Loucy (cell line): ENCODE data around the gene PRSS2.

Experiments
- CTCF ChIP-seq: fragments of 200-600 bp; sonication (generic); conservative IDR thresholded peaks from 2 replicates; pipeline ENCODE4 v1.5.1; 2014; ENCODE audit warnings: mild to moderate bottlenecking, antibody characterized with exemption, low read length
- EZH2phosphoT487 ChIP-seq: fragments of 200-600 bp; IDR thresholded peaks from 2 replicates; pipeline ENCODE4 v1.6.1; 2018; ENCODE audit warnings: antibody characterized with exemption, mild to moderate bottlenecking, moderate library complexity, borderline replicate concordance

DNA sequence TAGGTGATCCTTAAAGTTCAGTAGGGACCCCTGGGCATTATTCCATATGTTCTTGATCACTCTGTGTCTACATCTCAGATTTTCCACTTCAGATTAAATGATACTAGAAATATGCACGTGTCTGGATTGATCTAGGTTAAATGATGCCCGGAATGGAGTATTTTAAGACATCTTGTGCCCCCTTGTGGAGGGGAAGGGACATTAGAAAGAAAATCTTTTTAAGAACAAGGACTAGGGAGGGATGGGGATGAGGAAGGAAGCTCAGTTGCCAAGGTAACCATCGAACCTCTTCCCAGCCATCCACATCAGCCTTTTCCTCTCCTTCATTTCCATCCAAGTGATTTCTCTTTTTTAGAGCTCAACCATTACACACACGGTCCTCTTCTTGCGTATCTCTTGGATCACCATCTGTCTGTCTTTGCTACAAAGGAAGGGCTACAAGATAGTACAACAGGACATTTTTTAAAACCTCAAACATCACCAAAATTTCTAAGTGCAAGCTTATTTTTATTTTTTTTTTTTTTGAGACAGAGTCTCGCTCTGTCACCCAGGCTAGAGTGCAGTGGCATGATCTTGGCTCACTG, 40.5 kb downstream of the PRSS2 start:
- peak; percentile 85 for TF ChIP-seq CTCF
- no peak for TF ChIP-seq EZH2phosphoT487
